Activated CD4-positive, alpha-beta T cell treated with anti-CD3 and anti-CD28 coated beads for 36 hours (primary cell): ENCODE results near the gene CTSL. TPM values are rescaled to one million over a fixed set of nuclear protein-coding genes. Genes with fewer than 3 reads are reported as not detected.
A peak's percentile ranks its signal among the peaks of the same experiment; 100 is the strongest.

Experiments used
- ATAC-seq: fragments of 200-7000 bp; cut with Tn5 transposase; one replicate; pipeline ENCODE4 v1.10.0; 2021; ENCODE audit warnings: mild to moderate bottlenecking, moderate library complexity
- CTCF ChIA-PET: fragments of 350-600 bp; sonication (Branson Sonifier 250); formaldehyde crosslinking; loops from one replicate; lab custom pipeline; 2021; ENCODE audit warnings: antibody characterized with exemption; lab: Charles Lee
- POLR2A ChIA-PET: fragments of 350-600 bp; sonication (Branson Sonifier 250); formaldehyde crosslinking; loops from one replicate; lab custom pipeline; 2021; ENCODE audit warnings: antibody characterized with exemption, inconsistent platforms; lab: Charles Lee
- DNase-seq: peaks from one replicate; pipeline ENCODE4 v3.0.0-alpha.2; 2020
- H3K27ac Mint-ChIP-seq: one replicate; pipeline ENCODE4 v1.8.0; 2021; ENCODE audit warnings: mixed read lengths
- H3K27me3 Mint-ChIP-seq: one replicate; pipeline ENCODE4 v1.8.0; 2021; ENCODE audit warnings: mixed read lengths
- H3K36me3 Mint-ChIP-seq: one replicate; pipeline ENCODE4 v1.8.0; 2021; ENCODE audit warnings: low read depth, mixed read lengths
- H3K4me1 Mint-ChIP-seq: one replicate; pipeline ENCODE4 v1.8.0; 2021; ENCODE audit warnings: mixed read lengths
- H3K4me3 Mint-ChIP-seq: one replicate; pipeline ENCODE4 v1.8.0; 2021; ENCODE audit warnings: mild to moderate bottlenecking, moderate library complexity, mixed read lengths
- H3K9me3 Mint-ChIP-seq: one replicate; pipeline ENCODE4 v1.8.0; 2021; ENCODE audit warnings: low read depth, mixed read lengths
- intact Hi-C, 2 experiments: fragments of 100-400 bp; cut with DNase I in 1 of 2; cut with micrococcal nuclease in 1 of 2; formaldehyde crosslinking; loops; one replicate each; pipeline versions ENCODE4 v1.14.2 to v1.15.1; 2022 to 2024; cut with DNase I, micrococcal nuclease
- total RNA-seq, 2 experiments: library from RNA; stranded (reverse); gene quantifications; one replicate each; pipeline ENCODE4 v1.2.3, GENCODE V29; 2021

CTSL gene
- total RNA-seq, 2 experiments from 2014 or later: 4.6 to 6.1 TPM

DNA sequence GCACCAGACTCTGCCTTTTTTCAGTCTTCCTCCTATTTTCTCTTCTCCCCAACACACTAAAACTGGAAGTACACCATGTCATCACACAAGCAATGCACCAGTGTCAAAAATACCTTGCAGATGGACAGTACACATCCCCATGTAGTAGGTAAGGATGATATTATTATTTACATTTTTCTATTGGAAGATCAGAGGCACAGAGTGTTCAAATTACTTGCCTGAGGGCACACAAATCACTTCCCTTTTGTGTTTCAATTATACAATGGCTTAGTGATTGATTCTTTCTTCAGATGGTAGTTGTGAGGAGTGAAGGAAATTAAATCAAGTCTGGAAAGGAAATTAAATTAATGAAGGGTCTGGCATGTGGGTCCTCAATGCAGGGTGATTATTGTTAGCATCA lies 39.6 kb downstream of the CTSL start:
- ATAC-seq (no peak), DNase-seq (no peak)
- H3K9me3 Mint-ChIP-seq: no peaks in the 10 kb centered on the region
- no peak overlapping the region for H3K27ac Mint-ChIP-seq
- intact Hi-C loops: no loop called here
- ChIA-PET POLR2A (no interaction called here), CTCF (interaction anchor here (0.5 kb wide), 1 partner anchor 669 kb away, joined by 3 read pairs; no protein-coding TSS in a partner anchor)
- peaks cover 6% of the 10 kb centered on the region for H3K27me3 Mint-ChIP-seq
- H3K4me1 Mint-ChIP-seq: peaks cover 2% of the 10 kb centered on the region
- H3K36me3 Mint-ChIP-seq: no peaks in the 10 kb centered on the region
- no peak overlapping the region for H3K4me3 Mint-ChIP-seq

DNA sequence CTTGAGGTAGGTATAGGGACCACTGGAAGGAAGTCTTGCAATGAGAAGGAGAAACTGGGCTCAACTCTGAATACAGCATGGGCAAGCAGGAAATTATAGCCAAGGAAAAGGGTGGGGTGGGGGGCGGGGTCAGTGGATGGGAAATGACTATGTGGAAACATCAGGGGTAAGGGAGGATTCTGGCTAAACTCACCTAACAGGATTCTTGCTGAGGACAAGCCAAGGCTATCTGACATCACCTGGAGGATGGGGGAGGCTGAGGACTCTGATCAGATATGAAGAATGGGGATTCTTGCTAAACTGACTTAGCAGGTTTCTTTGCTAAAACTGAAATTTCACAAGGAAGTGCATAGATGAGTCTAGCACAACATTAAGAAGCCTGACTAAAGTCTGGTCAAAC lies 40.8 kb downstream of the CTSL start:
- Mint-ChIP-seq H3K36me3 (no peaks in the 10 kb centered on the region), H3K27ac (no peak overlapping the region), H3K27me3 (peaks cover 9% of the 10 kb centered on the region), H3K9me3 (no peaks in the 10 kb centered on the region), H3K4me1 (peaks cover 2% of the 10 kb centered on the region), H3K4me3 (no peak overlapping the region)
- peak; percentile 23 for DNase-seq
- ATAC-seq: peak; percentile 76
- ChIA-PET POLR2A (no interaction called here), CTCF (no interaction called here)
- intact Hi-C loops: no loop called here

DNA sequence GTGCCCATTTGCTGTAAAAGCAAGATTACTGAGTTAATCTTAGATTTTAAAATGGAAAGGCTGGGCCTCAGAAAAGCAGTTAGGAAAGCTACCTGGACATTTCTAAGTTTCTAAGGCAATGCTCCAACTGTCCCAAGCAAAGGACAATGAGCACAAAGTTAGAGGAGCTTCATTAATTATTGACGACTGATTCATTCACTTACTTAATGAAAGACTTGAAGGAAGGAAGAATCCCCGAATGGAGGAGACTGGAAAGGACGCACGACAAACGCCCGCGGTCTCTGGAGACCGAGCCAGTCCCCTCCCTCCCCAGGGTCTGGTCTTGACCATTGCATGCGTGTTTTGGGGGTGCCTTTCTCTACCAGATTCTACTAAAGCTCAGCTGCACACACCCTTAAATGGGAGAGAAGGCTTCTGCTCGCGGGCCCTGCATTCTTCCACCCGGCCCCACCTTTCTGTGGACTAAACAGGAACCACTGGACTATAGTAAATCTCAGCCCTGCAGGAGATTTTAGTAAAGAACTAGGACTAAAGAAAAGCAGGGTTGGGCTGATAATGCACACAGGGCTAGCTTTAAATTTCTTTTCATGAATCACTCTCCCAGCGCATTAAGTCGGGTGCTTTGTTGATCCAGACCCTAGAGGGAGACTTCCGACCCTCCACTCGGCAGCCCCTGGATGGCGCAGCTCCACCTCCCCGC lies 44.8 kb downstream of the CTSL start:
- ATAC-seq (no peak), DNase-seq (no peak)
- Mint-ChIP-seq H3K4me3 (no peak overlapping the region), H3K9me3 (no peaks in the 10 kb centered on the region), H3K4me1 (peaks cover 2% of the 10 kb centered on the region), H3K27me3 (peaks cover 9% of the 10 kb centered on the region), H3K36me3 (no peaks in the 10 kb centered on the region), H3K27ac (no peak overlapping the region)
- ChIA-PET POLR2A (no interaction called here), CTCF (interaction anchor here (0.8 kb wide), 1 partner anchor 1420 kb away, joined by 4 read pairs; no protein-coding TSS in a partner anchor)
- intact Hi-C loops: no loop called here

DNA sequence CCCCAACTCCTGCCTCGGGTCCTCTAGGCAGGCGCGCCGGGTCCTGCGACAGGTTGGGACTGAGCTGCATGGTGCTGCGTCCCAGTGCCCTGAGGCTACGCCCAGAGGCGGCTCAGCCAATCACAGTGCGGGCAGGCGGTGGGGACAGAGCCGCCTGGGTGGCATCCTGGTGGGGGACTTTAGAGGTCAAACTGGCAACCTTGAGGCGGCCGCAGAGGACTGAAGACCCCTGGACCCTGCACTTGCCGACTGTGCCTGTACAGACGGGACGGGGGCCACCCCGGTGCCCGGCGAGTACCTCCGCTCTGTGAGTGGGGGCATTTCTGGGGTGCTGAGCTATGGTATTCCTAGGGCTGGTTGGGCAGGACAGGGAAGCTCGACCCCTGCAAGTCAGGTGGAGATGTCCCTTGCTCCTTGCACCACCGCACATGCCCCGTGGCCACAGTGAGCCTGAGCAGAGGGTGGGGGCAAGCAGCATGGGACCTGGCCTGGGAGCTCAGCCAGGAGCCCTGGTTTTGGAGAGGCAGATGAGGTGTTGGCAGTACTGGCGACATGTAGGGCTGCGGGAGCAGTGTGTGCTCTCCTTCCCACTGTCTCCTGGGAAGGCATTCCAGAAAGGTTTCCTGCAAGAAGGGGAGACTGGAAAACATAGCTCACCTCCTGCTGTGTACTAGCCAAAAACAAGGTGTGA lies 45.5 kb downstream of the CTSL start:
- peaks cover 9% of the 10 kb centered on the region for H3K27me3 Mint-ChIP-seq
- no peaks in the 10 kb centered on the region for H3K36me3 Mint-ChIP-seq
- DNase-seq (no peak), ATAC-seq (no peak)
- CTCF ChIA-PET: interaction anchor here (0.6 kb wide), 1 partner anchor 499 kb away, joined by 3 read pairs; no protein-coding TSS in a partner anchor
- H3K27ac Mint-ChIP-seq: no peak overlapping the region
- H3K4me3 Mint-ChIP-seq: no peak overlapping the region
- no peaks in the 10 kb centered on the region for H3K9me3 Mint-ChIP-seq
- POLR2A ChIA-PET: no interaction called here
- intact Hi-C loops: no loop called here
- peaks cover 2% of the 10 kb centered on the region for H3K4me1 Mint-ChIP-seq

DNA sequence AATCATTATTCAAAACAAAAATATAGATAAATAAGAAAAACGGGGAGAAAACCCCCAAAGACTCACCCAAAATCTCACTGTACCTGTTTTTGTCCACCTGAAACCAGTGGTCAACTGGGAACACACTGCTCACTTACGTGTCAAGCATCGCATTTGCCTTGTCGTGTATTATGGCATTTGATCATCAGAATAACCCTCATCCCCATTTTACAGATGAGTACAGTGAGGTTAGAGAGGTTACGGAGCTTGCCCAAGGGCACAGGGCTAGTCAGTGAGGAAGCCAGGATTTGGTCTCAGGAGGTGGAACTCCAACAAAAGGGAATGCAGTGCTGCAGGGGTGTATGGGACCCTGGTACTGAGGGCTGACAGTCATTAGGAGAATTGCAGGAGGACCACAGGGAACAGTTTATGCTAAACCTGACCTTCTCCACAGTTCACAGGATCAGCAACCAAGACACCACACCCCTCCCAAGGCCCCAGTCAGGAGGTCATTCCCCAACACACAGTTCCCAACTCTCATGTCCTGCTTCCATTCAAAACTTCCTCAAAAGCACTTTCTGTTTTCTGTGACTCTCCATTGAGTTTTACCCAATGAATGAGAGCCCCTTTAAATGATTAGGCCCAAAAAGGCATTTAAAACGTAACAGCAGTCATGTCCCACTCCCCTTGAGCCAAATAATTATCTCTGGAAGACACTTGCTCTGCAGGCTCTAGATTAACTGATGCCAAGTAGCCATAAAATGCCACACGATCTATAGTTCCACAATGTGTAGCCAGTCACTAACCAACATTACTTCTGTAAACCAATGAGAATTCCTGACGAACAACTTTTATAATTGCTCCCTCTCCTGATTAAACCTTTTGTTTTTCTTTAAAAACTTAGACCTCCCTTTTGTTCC lies 50.8 kb downstream of the CTSL start:
- POLR2A ChIA-PET: no interaction called here
- Mint-ChIP-seq H3K27ac (no peak overlapping the region), H3K36me3 (no peaks in the 10 kb centered on the region), H3K4me3 (no peak overlapping the region), H3K9me3 (no peaks in the 10 kb centered on the region), H3K4me1 (no peaks in the 10 kb centered on the region), H3K27me3 (peaks cover under 1% of the 10 kb centered on the region)
- DNase-seq (no peak), ATAC-seq (no peak)
- CTCF ChIA-PET: no interaction called here
- intact Hi-C loops: no loop called here

DNA sequence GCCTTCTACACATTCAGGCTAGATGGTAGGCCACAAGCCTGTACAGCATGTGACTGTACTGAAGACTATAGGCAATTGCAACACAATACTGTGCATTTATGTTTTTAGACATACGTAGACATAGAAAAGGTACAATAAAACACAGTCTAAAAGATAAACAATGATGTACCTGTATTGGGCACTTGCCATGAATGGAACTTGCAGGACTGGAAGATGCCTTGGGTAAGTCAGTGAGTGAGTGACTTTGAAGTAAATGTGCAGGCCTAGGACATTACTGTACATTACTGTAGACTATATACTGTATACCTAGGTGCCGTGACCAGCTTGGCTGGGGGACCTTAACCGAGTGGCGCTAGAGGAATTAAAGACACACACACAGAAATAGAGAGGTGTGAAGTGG lies 53.1 kb downstream of the CTSL start:
- intact Hi-C loops: no loop called here
- no peaks in the 10 kb centered on the region for H3K27me3 Mint-ChIP-seq
- H3K4me3 Mint-ChIP-seq: no peak overlapping the region
- no peaks in the 10 kb centered on the region for H3K4me1 Mint-ChIP-seq
- DNase-seq (no peak), ATAC-seq (no peak)
- no peaks in the 10 kb centered on the region for H3K36me3 Mint-ChIP-seq
- no peaks in the 10 kb centered on the region for H3K9me3 Mint-ChIP-seq
- H3K27ac Mint-ChIP-seq: no peak overlapping the region
- CTCF ChIA-PET: no interaction called here
- POLR2A ChIA-PET: no interaction called here

Other genes with a start within 250 kb of the CTSL start
- 1 to 10 TPM; 3.9 to 5.6 TPM for gene DAPK1, start 228.3 kb upstream of the CTSL start, total RNA-seq
- gene SPATA31E1, start 156.8 kb downstream of the CTSL start, total RNA-seq: not detected
- gene SPATA31C1, start 191.8 kb downstream of the CTSL start, total RNA-seq: not detected
- gene CDK20, start 248.4 kb downstream of the CTSL start, total RNA-seq: 1 to 10 TPM; 1.9 TPM